HG02678 (cell line): Measurements from ENCODE around the gene GPX7.
A peak's percentile ranks its signal among the peaks of the same experiment; 100 is the strongest.

Experiments
- ATAC-seq: cut with Tn5 transposase; IDR thresholded peaks from one replicate; pipeline ENCODE4 v1.9.1; 2021; ENCODE audit warnings: mild to moderate bottlenecking, moderate library complexity; ENCODE audit not compliant: unreplicated experiment

Gene GPX7

DNA sequence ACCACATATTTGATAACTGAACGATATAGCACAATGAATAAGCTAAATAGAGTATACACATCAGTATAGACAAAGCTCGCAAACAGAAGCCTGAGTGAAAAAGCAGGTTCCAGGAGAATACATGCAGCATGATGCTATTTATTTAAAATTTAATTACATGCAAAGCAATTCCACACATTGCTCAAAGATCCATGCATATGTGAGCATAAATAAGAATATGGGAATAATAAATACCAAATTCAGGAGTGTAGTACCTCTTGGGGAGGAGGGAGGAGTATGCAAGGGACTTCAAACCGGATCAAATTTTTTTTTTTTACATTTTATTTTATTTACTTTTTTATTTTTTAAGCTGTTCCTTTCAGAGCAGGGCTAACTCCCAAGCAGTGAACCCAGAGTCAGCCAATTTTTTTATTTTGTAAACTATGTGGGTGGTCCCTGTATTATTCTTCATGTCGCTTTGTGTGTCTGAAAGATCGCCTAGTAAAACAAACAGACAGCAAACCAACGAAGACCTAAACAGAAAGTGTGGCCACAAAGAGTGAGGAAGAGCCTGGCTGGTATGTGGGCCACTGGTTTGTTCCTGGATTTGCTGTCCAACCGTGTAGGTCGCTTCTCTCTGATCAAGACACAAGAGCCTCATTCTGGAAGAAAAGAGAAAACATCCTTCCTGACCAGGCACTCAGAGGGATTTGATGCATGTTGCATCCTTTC is 26.6 kb downstream of the GPX7 start:
- ATAC-seq: no peak

DNA sequence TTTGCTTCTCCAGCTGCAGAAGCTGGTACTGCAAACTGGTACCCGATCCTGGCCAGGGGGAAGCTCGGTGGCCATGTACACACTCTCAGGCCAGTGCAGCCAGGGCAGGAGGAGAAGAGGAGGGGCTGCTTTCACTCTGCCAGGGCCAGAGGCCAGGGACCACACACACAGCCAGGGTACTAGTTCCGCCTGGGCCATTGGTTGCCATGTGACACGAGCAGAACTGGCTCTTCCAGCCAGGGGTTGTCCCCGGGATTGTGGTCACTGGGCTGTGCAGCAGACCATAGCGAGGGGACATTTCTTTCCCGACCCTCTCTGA is 27.1 kb downstream of the GPX7 start:
- no peak for ATAC-seq

DNA sequence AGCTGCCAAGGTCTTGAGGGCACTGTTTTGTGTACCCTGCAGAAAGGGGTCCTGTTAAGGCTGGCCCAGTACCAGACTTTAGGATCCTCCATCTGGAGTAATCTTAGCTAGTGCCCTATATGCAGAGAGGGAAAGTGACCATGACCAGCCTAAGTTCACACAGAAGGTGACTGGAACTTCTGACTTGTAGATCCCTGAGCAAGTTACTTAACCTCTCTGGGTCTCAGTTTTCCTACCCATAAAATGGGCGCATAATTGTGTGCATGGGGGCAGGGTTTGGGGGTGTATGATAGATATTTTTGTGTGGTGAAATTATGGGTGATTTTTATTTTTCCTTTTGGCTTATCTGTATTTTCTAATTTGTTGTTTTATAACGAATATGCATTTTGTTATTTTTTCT is 27.5 kb downstream of the GPX7 start:
- no peak for ATAC-seq

DNA sequence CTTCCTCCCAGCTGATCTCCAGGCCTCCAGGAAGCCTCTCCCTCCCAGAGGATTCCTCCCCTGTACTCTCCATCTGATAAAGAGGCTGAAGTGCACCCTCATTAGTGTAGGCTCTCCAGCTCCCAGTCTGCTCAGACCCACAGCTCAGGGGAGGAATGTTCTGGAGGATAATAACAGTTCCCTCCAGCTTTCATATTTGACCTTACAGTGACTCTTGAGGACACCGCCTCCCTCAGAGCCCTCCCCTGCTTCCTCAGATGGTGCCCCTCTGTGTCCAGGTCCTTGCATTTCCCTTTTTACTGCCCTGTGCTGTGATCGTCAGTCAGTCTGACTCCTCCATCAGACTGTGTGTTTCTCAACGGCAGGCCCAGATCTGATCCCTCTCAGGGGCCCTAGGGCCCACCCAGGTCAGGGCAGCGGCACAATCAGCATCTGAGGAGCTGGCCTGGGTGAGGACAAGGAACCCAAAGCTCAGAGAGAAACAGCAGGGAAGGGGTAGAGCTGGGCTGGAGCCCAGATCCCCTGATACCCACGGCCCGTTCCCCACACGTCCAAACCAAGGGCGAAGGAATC is 29.7 kb downstream of the GPX7 start:
- ATAC-seq: no peak

DNA sequence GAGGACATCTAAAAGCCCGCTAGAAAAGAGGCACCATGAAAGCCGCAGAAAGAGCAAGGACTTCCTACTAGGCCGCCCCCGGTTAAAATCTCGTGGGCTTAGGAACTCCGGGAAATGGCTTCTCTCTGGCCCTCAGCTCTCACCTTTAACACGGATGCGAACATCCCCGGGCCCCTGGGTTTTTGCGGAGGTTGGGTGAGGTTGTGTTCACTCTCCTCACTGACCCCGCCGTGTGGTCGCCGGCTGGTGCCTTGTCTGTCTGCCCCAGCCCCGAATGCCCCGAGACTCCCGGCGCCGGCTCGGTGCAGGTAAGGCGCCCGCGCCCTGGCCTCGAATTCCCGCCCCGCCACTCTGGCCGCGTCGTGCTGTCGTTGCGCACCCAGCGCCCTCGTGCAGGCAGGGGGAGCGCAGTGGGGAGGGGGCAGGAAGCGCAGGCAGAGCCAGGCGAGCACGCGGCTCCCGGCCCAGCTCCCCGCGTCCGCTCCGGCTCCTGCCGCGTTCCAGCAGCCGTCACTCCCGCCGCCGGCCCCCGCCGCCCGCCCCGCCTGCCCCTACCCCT is 30.6 kb downstream of the GPX7 start, which contains the start of gene SHISAL2A:
Gene SHISAL2A (plus strand): TSS at position 437 of the 559 bp plus-strand sequence. CDS start 326 bp downstream, outside the sequence.
- no peak for ATAC-seq

DNA sequence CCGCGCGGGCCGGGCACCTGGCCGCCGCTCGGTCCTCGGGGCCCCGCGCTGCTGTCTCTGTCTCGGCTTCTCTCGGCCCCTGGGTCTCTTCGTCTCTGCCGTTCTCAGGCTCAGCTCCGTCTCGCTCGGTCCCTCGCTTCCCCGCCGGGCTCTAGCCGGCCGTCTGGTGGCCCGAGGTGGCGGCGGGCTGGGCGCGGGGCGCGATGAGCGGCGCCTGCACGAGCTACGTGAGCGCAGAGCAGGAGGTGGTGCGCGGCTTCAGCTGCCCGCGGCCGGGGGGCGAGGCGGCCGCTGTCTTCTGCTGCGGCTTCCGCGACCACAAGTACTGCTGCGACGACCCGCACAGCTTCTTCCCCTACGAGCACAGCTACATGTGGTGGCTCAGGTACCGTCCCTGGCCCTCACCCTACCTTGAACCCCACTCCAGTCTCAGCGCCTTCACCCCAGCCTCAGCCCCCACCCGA is 31.2 kb downstream of the GPX7 start:
- ATAC-seq: no peak

DNA sequence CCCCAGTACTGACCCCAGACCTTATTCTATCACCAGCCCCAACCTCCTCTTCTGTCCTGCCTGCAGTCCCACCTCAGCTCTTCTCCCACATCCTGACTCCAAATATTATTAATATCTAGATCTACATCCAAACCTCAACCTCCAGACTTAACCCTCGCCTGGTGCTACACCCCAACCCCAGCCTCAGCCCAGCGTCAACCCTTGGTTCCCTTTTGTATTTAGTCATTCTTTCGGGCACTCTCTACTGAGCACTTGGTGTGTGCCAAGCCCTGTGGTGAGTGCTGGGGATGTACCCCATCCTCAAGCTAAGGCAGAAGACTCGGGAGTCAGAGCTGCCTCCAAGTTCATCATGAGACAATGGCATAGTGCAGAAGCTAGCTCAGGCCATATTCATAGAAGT is 31.9 kb downstream of the GPX7 start:
- no peak for ATAC-seq

DNA sequence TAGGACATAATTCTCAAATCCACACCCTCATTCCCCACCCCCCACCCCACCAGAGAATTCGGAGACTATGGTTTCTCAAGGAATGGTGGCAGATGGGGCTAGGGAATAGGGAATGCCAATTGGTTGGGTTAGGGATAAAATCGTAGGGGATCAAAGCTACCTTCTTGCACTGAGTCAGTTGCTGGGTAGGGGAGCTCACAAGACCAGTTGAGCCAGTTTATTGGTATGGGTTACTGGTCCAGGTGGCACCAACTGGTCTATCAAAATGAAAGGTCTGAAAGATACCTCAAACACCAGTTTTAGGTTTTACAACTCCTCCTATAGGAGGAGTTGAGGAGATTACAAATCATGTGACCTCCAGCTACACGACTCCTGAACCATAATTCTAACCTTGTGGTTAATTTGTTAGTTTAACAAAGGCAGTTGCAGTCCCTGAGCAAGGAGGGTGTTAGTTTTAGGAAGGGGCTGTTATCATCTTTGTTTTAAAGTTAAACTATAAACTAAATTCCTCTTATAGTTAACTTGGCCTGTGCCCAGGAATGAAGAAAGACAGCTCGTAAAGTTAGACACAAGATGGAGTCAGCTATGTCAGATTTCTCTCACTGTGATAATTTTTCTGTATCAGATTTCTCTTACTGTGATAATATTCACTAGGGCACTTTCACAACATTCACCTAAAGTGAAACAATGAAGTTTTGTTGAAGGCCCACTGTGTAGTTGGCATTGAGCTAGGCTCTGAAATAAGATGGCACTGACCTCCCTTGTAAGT is 33.3 kb downstream of the GPX7 start:
- no peak for ATAC-seq

DNA sequence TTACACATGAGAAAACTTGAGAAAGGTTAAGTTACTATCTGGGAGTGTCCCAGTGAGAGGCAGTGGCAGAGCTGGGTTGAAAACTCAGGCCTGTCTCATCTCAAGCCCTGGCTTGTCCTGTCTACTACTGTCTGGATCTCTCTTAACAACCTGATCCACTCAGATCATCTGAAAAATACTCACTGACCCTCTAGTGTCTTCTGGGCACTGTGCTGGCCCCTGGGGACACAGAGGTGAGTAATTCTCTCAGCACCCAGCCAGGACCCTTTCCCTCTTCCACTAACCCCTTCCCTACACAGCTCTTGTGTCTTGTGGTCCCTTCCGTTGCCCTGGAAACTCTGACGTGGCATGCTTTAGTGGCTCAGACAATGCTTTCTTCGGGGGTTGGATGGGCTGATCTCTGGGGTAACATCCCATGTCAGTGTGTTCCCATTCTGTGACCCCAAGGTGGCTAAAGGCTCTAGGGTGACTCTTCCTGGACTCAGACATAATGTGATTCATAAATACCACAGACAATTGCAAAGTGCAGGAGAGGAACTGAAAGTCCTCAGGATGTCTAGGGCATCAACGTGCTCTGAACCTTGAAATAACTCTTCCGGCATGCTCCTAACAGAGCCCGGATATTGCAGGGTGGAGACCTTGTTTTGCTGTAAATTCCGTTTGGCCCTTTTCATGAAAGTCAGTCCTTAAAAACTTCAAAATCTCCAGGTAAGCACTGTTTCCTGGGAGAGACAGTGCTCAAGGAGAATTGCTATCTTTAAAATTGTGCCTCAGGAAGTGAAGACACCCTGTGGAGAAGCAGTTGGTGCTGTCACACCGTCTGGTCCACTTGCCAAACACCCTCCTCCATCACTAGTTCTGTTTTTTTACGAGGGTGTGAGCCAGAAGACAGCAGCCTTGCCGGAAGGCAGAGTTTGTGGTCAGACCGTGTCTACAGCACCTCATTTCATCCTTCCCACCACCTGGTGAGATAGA is 34.8 kb downstream of the GPX7 start:
- peak; percentile 79 for ATAC-seq

DNA sequence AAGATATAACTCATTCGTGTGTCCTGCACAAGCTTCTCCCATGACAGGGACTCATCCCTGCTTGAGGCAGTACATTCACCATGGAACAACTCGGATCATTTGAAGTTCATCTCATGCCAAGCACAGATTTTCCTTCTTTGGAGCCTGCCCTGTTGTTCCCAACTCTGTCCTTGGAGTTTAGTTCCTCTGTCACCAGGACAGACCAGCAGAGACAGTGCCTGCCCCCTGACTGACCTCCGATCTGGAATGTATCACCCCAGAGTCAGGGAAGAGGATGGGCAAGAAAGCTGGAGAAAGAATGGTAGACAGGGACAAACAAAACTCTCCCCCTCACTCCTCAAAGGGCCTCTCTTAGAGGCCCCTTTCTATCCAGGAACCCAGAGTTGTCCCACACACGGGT is 35.8 kb downstream of the GPX7 start:
- ATAC-seq: no peak

DNA sequence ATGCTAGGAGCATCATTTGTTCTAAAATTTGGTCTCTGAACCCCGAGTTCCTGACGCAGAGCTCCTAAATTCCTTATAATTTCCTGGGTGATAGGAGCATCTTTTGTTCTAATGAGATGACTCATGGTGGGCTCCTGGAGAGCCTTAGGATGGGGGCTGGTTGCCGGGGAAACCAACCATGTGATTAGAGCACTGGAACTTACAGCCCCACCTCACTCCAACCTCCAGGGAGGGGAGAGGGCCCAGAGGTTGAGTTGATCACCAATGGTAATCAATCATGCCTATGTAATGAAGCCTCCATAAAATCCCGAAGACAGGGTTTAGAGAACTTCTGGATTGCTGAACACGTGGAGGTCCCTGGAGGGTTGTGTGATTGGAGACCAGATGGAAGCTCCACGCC is 38.5 kb downstream of the GPX7 start:
- no peak for ATAC-seq

DNA sequence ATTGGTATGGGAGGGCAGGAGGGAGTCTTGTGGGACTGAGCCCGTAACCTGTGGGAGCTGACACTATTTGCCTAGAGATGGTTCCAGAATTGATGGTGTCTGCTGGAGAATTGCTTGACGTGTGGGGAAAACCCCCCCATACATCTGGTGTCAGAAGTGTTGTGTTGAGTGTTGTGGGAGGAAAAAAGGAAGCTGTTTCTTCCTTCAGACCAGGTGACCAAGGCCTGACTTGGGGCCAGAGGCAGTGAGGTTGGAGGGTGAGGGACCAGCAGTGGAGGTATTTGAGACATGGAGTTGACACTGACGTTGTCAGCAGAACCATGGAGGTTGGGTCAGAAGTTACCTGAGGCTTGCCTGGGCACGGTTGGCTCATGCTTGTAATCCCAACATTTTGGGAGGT is 39.1 kb downstream of the GPX7 start:
- ATAC-seq: no peak

DNA sequence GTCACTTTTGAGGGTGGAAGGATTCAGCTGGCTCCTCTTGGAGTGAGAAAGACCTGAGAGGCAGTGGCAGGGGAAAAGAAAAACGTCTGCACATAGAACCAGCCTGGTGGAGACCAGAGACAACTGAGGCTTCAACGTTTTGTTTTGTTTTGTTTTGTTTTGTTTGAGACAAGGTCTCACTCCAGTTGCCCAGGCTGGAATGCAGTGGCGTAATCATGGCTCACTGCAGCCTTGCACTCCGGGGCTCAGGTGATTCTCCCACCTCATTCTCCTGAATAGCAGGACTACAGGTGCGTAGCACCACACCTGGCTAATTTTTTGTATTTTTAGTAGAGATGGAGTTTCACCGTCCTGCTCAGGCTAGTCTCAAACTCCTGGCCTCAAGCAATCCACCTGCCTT is 43.1 kb downstream of the GPX7 start:
- no peak for ATAC-seq

DNA sequence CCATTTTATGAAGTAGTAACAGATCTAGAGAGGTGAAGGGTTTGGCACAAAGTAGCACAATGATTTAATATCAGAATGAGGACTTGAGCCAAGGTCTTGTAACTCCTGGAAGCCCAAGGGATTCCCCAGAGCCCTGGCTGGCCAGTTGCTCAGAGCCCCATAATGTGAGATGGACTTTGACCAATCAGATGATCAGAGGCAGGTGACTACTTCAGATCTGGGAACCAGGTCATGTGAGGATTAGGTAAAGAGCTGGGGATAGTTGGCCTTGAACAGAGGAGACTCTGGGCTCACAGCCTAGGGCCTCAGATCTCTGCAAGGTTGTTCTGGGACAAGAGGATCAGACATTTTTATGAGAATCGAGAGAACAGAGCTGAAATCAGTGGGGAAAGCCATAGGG is 49.7 kb downstream of the GPX7 start:
- ATAC-seq: no peak

DNA sequence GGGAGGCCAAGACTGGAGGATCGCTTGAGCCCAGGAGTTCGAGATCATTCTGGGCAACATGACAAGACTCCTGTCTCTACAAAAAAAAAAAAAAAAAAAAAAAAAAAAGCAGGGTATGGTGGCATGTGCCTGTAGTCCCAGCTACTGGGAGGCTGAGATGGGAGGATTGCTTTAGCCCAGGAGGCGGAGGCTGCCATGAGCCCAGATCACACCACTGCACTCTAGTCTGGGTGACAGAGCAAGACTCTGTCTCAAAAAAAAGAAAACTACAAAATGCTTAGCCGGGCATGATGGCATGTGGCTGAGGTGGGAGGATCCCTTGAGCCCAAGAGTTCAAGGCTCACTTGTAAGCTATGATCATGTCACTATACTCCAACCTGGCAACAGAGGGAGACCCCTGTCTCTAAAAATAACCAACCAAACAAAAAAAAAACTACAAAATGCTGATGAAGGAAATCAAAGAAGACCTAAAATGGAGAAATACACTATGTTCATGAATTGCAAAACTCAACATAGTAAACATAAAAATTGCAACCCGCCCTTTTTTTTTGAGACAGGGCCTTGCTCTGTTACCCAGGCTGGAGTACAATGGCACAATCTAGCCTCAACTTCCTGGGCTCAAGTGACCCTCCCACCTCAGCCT is 51.2 kb downstream of the GPX7 start:
- no peak for ATAC-seq

DNA sequence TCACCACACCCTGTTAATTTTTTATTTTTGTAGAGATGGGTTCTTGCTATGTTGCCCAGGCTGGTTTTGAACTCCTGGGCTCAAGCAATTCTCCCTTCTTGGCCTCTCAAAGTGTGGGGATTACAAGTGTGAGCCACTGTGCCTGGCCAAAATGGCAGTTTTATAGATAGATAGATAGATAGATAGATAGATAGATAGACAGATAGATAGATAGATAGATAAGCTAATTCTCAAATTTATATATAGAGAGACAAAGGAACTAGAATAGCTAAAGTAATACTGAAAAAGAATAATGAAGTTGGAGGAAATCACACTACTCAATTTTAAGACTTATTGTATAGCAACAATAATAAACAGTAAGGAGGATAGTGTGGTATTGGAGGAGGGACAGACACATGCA is 51.9 kb downstream of the GPX7 start:
- ATAC-seq: no peak

DNA sequence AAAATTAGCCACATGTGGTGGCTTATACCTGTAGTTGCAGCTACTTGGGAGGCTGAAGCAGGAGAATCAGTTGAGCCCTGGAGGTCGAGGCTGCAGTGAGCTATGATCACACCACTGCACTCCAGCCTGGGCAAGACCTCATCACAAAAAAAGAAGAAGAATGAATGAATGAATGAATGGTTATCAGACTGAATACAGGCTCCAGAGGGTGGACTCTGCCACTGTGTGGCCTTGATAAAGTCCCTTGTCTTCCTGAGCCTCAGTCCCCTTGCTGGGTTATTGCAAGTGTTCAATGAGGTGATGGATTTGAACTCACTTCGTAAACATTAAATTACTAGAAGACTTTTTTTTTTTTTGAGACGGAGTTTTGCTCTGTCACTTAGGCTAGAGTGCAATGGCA is 55.5 kb downstream of the GPX7 start:
- no peak for ATAC-seq
